GM18951 (cell line): ENCODE data around the gene CACNA1D.
A peak's percentile ranks its signal among the peaks of the same experiment; 100 is the strongest.

Experiments used
- POLR2A ChIP-seq: IDR thresholded peaks from 4 replicates; pipeline ENCODE4 v1.6.1; 2011; ENCODE audit warnings: mild to moderate bottlenecking; ENCODE audit not compliant: insufficient read length, insufficient read depth; ENCODE audit errors: extremely low read depth
- in situ Hi-C: fragments of 300-500 bp; cut with MboI; formaldehyde crosslinking; loops from one replicate; pipeline ENCODE4 v1.12.0; 2022; ENCODE audit warnings: low sequenced_read_pairs, mixed read lengths, inconsistent platforms; ENCODE audit not compliant: unreplicated experiment

Gene CACNA1D

GRCh38 chr3:53731934-53732624 lies 237.7 kb downstream of the CACNA1D start:
- in situ Hi-C loops, result no loop called here
- TF ChIP-seq POLR2A, result no peak

- in situ Hi-C loops, result no loop called here
- no peak for TF ChIP-seq POLR2A
These were observed 239.0 kb downstream of the CACNA1D start for GRCh38 chr3:53733446-53733845.

GRCh38 chr3:53739966-53740365 lies 245.6 kb downstream of the CACNA1D start:
- TF ChIP-seq POLR2A, result no peak
- in situ Hi-C loops, result no loop called here

GRCh38 chr3:53740956-53741355 lies 246.5 kb downstream of the CACNA1D start:
- TF ChIP-seq POLR2A, result no peak
- in situ Hi-C loops, result no loop called here

- no peak for TF ChIP-seq POLR2A
- in situ Hi-C loops, result no loop called here
These were observed 249.9 kb downstream of the CACNA1D start for GRCh38 chr3:53744351-53744750.

GRCh38 chr3:53747559-53747958 lies 253.1 kb downstream of the CACNA1D start:
- TF ChIP-seq POLR2A, result no peak
- in situ Hi-C loops, result no loop called here

GRCh38 chr3:53748512-53749271 lies 254.3 kb downstream of the CACNA1D start:
- TF ChIP-seq POLR2A, result peak; percentile 40
- in situ Hi-C loops, result no loop called here

- in situ Hi-C loops, result no loop called here
- TF ChIP-seq POLR2A, result no peak
These were observed 255.0 kb downstream of the CACNA1D start for GRCh38 chr3:53749448-53749847.

- TF ChIP-seq POLR2A, result no peak
- in situ Hi-C loops, result no loop called here
These were observed 256.1 kb downstream of the CACNA1D start for GRCh38 chr3:53750253-53751210.

- in situ Hi-C loops, result no loop called here
- no peak for TF ChIP-seq POLR2A
These were observed 259.2 kb downstream of the CACNA1D start for GRCh38 chr3:53753518-53754183.

- in situ Hi-C loops, result no loop called here
These were observed 259.9 kb downstream of the CACNA1D start for GRCh38 chr3:53754325-53754724.

GRCh38 chr3:53758846-53759245 lies 264.4 kb downstream of the CACNA1D start:
- in situ Hi-C loops, result no loop called here
- no peak for TF ChIP-seq POLR2A

More at GRCh38 chr3:53754325-53754724, 259.9 kb downstream of the CACNA1D start:
- TF ChIP-seq POLR2A, result no peak
